HTERT RPE-1 (cell line): ENCODE data around the gene PRKRIP1.
"Not testable (repeated sequence)": the region's sequence is repeated elsewhere in the genome, so short reads cannot be mapped to it uniquely, and the experiment has no call there.

Experiments used
- in situ Hi-C: fragments of 300-500 bp; cut with MboI; formaldehyde crosslinking; loops from 4 replicates; pipeline ENCODE4 v1.14.3; 2020; ENCODE audit warnings: low sequenced_read_pairs

The PRKRIP1 gene

DNA sequence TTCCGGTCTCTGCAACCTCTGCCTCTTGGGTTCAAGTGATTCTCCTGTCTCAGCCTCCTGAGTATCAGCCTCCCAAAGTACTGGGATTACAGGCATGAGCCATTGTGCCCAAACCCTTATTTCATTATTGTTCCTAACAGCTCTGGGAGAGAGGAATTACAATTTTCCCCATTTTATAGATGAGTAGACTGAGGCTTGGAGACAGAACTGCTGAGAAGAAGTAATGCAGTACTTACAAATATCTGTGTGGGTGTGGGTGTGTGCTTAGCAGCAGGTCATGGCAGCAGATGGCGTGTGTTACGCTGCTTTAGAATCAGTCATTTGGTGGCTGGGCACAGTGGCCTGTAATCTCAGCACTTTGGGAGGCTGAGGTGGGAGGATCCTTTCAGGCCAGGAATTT, 7.4 kb downstream of the PRKRIP1 start:
- in situ Hi-C loops = no loop called here

- in situ Hi-C loops = no loop called here
Measured at GRCh38 chr7:102404005-102404861, 8.1 kb downstream of the PRKRIP1 start.

- in situ Hi-C loops = not testable (repeated sequence)
Measured at GRCh38 chr7:102404862-102405188, 8.7 kb downstream of the PRKRIP1 start.

GRCh38 chr7:102407910-102408309, 11.7 kb downstream of the PRKRIP1 start:
- in situ Hi-C loops = no loop called here

GRCh38 chr7:102408530-102408929, 12.4 kb downstream of the PRKRIP1 start:
- in situ Hi-C loops = not testable (repeated sequence)

DNA sequence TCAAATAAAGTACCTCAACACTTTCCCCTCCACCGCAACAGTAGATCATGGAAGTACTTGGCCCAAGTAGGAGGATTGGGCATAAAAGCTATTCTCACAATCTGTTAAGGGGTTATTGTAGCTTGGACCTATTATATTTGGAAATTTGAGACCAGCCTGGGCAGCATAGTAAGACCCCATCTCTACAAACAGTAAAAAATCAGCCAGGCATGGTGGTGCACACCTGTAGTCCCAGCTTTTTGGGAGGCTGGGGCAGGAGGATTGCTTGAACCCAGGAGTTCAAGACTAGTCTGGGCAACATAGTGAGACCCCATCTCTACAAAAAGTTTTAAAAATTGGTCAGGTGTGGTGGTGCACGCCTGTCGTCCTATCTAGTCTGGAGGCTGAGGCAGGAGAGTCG, 13.2 kb downstream of the PRKRIP1 start:
- in situ Hi-C loops = no loop called here

- in situ Hi-C loops = no loop called here
Measured at GRCh38 chr7:102410123-102410522, 14.0 kb downstream of the PRKRIP1 start.

GRCh38 chr7:102410918-102411317, 14.8 kb downstream of the PRKRIP1 start:
- in situ Hi-C loops = no loop called here

DNA sequence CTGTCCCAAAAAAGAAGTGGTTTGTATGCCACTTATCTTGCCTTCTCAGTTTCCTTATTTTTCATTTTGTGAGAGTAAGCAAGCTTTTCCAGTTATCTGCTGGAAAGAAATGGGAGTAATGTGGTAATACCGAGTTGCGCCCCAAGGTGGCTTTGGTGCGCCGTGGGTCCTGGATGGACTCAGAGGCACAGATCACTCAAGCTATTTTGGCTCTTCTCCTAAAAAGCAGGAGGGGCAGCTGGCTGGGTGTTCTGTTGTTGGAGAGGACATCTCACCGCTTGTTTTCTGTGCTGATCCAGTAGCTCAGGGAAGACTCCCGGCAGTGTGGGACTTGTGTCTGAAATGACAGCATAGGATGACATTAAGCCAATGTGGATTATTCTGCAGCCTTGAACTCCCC, 16.4 kb downstream of the PRKRIP1 start:
- in situ Hi-C loops = no loop called here

GRCh38 chr7:102413091-102413490, 16.9 kb downstream of the PRKRIP1 start:
- in situ Hi-C loops = no loop called here

DNA sequence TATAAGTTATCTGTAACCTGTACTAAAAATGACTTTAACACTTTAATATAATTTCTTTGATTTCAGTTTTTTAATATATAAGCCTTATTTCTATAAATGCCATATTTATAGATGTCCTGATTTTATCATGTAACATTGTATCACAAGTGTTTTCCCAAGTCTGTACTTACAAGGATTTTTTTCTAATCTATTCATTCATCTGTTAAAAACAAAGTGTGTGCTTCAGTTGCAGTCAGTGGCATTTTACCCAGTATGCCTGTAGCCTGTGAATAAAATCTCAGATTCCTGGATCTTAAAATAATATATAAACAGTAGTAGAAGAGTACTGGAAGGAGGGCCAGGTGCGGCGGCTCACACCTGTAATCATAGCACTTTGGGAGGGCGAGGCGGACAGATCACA, 17.4 kb downstream of the PRKRIP1 start:
- in situ Hi-C loops = no loop called here

GRCh38 chr7:102415685-102416225, 19.6 kb downstream of the PRKRIP1 start:
- in situ Hi-C loops = no loop called here

GRCh38 chr7:102416406-102416805, 20.2 kb downstream of the PRKRIP1 start:
- in situ Hi-C loops = no loop called here

- in situ Hi-C loops = no loop called here
Measured at GRCh38 chr7:102417105-102417504, 20.9 kb downstream of the PRKRIP1 start.

GRCh38 chr7:102418592-102418991, 22.4 kb downstream of the PRKRIP1 start:
- in situ Hi-C loops = no loop called here

DNA sequence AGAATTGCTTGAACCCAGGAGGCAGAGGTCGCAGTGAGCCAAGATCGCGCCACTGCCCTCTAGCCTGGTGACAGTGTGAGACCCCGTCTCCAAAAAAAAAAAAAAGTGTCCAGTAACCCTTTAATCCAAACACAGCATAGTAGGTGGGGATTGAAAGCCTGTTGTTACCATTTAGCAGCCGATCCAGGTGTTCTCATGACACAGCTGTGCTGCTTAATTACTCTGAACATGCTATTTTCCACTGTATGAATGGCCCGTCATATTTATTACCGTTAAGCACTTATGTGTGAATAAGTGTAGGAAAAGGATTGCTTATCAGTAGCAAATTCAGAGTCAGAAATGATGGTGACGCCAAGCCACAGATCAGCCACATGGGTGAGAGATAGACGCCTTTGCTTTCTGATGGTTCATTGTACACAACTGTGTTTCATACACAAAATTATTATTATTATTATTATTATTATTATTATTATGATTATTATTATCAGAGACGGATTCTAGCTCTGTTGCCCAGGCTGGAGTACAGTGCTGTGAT, 25.6 kb downstream of the PRKRIP1 start:
- in situ Hi-C loops = no loop called here

- in situ Hi-C loops = no loop called here
Measured at GRCh38 chr7:102424129-102424551, 28.0 kb downstream of the PRKRIP1 start.

DNA sequence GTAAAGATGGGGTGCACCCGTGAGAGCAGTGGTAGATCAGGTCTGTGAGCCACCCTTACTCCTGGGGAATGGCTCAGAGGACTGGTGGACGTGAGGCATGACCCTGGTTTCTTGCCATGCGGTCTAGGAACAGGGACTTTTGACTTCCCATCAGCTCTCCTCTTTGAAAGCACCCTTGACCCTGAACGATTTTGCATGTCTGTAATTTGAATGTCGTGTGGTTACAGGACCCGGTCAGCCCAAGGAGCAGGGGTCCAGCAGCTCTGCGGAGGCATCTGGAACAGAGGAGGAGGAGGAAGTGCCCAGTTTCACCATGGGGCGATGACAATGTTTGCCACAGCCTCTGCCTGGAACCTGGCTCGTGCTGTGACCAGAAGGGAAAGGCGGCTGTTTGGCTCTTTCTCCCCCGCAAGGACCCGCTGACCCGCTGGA, 28.6 kb downstream of the PRKRIP1 start:
- in situ Hi-C loops = no loop called here

- in situ Hi-C loops = no loop called here
Measured at GRCh38 chr7:102425639-102426267, 29.6 kb downstream of the PRKRIP1 start.

- in situ Hi-C loops = no loop called here
Measured at GRCh38 chr7:102426268-102427018, 30.3 kb downstream of the PRKRIP1 start.

DNA sequence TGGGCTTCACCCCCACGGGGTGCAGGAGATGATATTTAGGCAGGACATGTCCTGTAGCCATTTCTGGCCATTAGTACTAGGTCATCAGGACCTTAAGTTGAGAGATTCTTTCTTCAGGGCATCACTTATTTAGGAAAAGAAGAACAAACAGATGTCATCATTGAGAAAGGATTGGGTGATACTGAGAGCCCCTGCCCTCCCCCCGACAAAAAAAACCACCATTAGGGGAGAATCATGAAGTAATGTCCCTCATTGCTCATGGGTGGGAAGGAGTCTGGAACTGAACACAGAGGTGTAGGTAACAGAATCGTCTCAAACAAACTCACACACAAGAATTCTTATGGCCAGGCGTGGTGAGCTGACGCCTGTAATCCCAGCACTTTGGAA, 30.8 kb downstream of the PRKRIP1 start:
- in situ Hi-C loops = no loop called here
